Liver (tissue), 9 donors: Measurements from ENCODE around the gene CLEC20A. TPM values are rescaled to one million over a fixed set of nuclear protein-coding genes. Genes with fewer than 3 reads are reported as not detected.

Experiments used
- DNase-seq: peaks from one replicate; pipeline ENCODE4 v3.0.0-alpha.2; 2017; ENCODE audit warnings: low spot score
- H3K27ac ChIP-seq, 2 donors: one replicate each; pipeline ENCODE4 v1.7.0; 2013; ENCODE audit warnings: inconsistent platforms in 2 of 2, low read length in 2 of 2, control low read depth in 1 of 2, low read depth in 1 of 2, mild to moderate bottlenecking in 1 of 2
- H3K27me3 ChIP-seq, 4 donors: one replicate each; pipeline versions ENCODE4 v1.6.1 to v1.7.0; 2013; ENCODE audit warnings: low read length in 3 of 4, inconsistent platforms in 1 of 4, mild to moderate bottlenecking in 1 of 4, moderate library complexity in 1 of 4; ENCODE audit not compliant: control insufficient read depth in 4 of 4, insufficient read depth in 4 of 4
- H3K36me3 ChIP-seq, 4 donors: one replicate each; pipeline versions ENCODE4 v1.6.1 to v1.7.0; 2013; ENCODE audit warnings: low read length in 3 of 4, mild to moderate bottlenecking in 3 of 4, low read depth in 1 of 4, moderate library complexity in 1 of 4; ENCODE audit not compliant: control insufficient read depth in 4 of 4, insufficient read depth in 3 of 4
- H3K4me1 ChIP-seq, 4 donors: one replicate each; pipeline versions ENCODE4 v1.6.1 to v1.7.0; 2013; ENCODE audit warnings: low read length in 3 of 4, mild to moderate bottlenecking in 3 of 4, moderate library complexity in 1 of 4; ENCODE audit not compliant: control insufficient read depth in 4 of 4, insufficient read depth in 4 of 4
- H3K4me3 ChIP-seq, 3 donors: one replicate each; pipeline versions ENCODE4 v1.6.1 to v1.7.0; 2013; ENCODE audit warnings: low read length in 3 of 3, control low read depth in 1 of 3, low read depth in 1 of 3, mild to moderate bottlenecking in 1 of 3
- H3K9ac ChIP-seq, 2 donors: one replicate each; pipeline ENCODE4 v1.7.0; 2013; ENCODE audit warnings: low read length in 2 of 2, mild to moderate bottlenecking in 2 of 2, moderate library complexity in 2 of 2, control low read depth in 1 of 2, low read depth in 1 of 2
- H3K9me3 ChIP-seq, 4 donors: one replicate each; pipeline versions ENCODE4 v1.6.1 to v1.7.0; 2013; ENCODE audit warnings: low read length in 3 of 4; ENCODE audit not compliant: control insufficient read depth in 4 of 4
- EGR1 ChIP-seq, 2 donors: IDR thresholded peaks; 2 replicates each; pipeline ENCODE4 v1.6.1; 2016 to 2018; ENCODE audit warnings: antibody characterized with exemption in 2 of 2, low read depth in 2 of 2
- FOXA1 ChIP-seq: IDR thresholded peaks from 2 replicates; pipeline ENCODE4 v1.6.1; 2016; ENCODE audit warnings: antibody characterized with exemption
- FOXA2 ChIP-seq: IDR thresholded peaks from 2 replicates; pipeline ENCODE4 v1.6.1; 2016; ENCODE audit warnings: antibody characterized with exemption
- GABPA ChIP-seq, 2 donors: IDR thresholded peaks in 1 of 2; conservative IDR thresholded peaks in 1 of 2; 2 replicates each; pipeline ENCODE4 v1.6.1; 2016; ENCODE audit warnings: antibody characterized with exemption in 2 of 2, mild to moderate bottlenecking in 1 of 2, moderate library complexity in 1 of 2
- HNF4A ChIP-seq, 2 donors: conservative IDR thresholded peaks; 2 replicates each; pipeline ENCODE4 v1.6.1; 2016; ENCODE audit warnings: antibody characterized with exemption in 2 of 2, mild to moderate bottlenecking in 2 of 2
- HNF4G ChIP-seq: IDR thresholded peaks from 2 replicates; pipeline ENCODE4 v1.6.1; 2016; ENCODE audit warnings: antibody characterized with exemption
- JUND ChIP-seq, 2 donors: IDR thresholded peaks; 2 replicates each; pipeline ENCODE4 v1.6.1; 2016; ENCODE audit warnings: antibody characterized with exemption in 2 of 2
- NR2F2 ChIP-seq: IDR thresholded peaks from 2 replicates; pipeline ENCODE4 v1.6.1; 2016; ENCODE audit warnings: antibody characterized with exemption
- RAD21 ChIP-seq, 2 donors: IDR thresholded peaks; 2 replicates each; pipeline ENCODE4 v1.6.1; 2016; ENCODE audit warnings: antibody characterized with exemption in 2 of 2, mild to moderate bottlenecking in 2 of 2
- REST ChIP-seq: IDR thresholded peaks from 2 replicates; pipeline ENCODE4 v1.6.1; 2016; ENCODE audit warnings: antibody characterized with exemption, mild to moderate bottlenecking
- RXRA ChIP-seq, 2 donors: IDR thresholded peaks; 2 replicates each; pipeline ENCODE4 v1.6.1; 2017 to 2018; ENCODE audit warnings: antibody characterized with exemption in 2 of 2, mild to moderate bottlenecking in 1 of 2
- SP1 ChIP-seq: IDR thresholded peaks from 2 replicates; pipeline ENCODE4 v1.6.1; 2018; ENCODE audit warnings: antibody characterized with exemption, mild to moderate bottlenecking
- TAF1 ChIP-seq: conservative IDR thresholded peaks from 2 replicates; pipeline ENCODE4 v1.6.1; 2016; ENCODE audit warnings: antibody characterized with exemption, mild to moderate bottlenecking
- YY1 ChIP-seq: IDR thresholded peaks from 2 replicates; pipeline ENCODE4 v1.6.1; 2016; ENCODE audit warnings: antibody characterized with exemption, mild to moderate bottlenecking
- ZBTB33 ChIP-seq: IDR thresholded peaks from 2 replicates; pipeline ENCODE4 v1.6.1; 2016; ENCODE audit warnings: antibody characterized with exemption
- WGBS: extraction: QIAGEN DNeasy Blood & Tissue Kit; methylation state at CpG from one replicate; pipeline ENCODE4 v1.1.7; 2013; 5-methylcytosine and 5-hydroxymethylcytosine counted together
- polyA plus RNA-seq, 2 donors: library from polyadenylated mRNA; stranded (reverse) in 1 of 2; unstranded in 1 of 2; fragments of 200-250 nt in 1 of 2; fragments of >200 nt in 1 of 2; fragmentation: Nextera tagmentation in 1 of 2; extraction: Ambion mirVana in 1 of 2; gene quantifications; one replicate each; pipeline versions ENCODE4 v1.2.1 to v1.2.3, GENCODE V29; 2013 to 2015
- total RNA-seq, 2 donors: library from RNA; depleted of rRNA; stranded (reverse); fragments of >200 nt; gene quantifications; one replicate each; pipeline ENCODE4 v1.2.3, GENCODE V29; 2014
- TF ChIP-seq, protein P1 (sequence below): fragments of 150-350 bp; IDR thresholded peaks from 2 replicates; pipeline ENCODE4 v1.5.1; 2017; ENCODE audit warnings: improper control_type of control experiment, low read depth, low read length; ENCODE audit not compliant: missing input control
- TF ChIP-seq, protein P2 (sequence below): IDR thresholded peaks from 2 replicates; pipeline ENCODE4 v1.6.1; 2016; ENCODE audit warnings: antibody characterized with exemption
- TF ChIP-seq, protein P3 (sequence below): IDR thresholded peaks from 2 replicates; pipeline ENCODE4 v1.6.1; 2016; ENCODE audit warnings: antibody characterized with exemption
- donor health status: healthy.
- donor health status: healthy.
- donor health status: healthy.
- donor health status: healthy.
- donor health status: healthy.

CLEC20A gene
- total and polyA plus RNA-seq, 4 donors = 0.33 TPM; not detected in 3

- Histone ChIP-seq H3K4me3 (no peak overlapping the region), H3K9me3 (no peaks in the 10 kb centered on the region), H3K9ac (no peak overlapping the region), H3K4me1 (no peaks in the 10 kb centered on the region), H3K36me3 (no peaks in the 10 kb centered on the region), H3K27me3 (no peaks in the 10 kb centered on the region), H3K27ac (no peak overlapping the region)
- 90% methylated on average over 16 of the region's 16 CpGs for WGBS
- DNase-seq = no peak
- TF ChIP-seq RXRA (IDR thresholded peaks at IDR 0.05) (no peak), SP1 (no peak), HNF4A (conservative IDR thresholded peaks at IDR 0.05) (no peak), NR2F2 (no peak), FOXA2 (no peak), JUND (IDR thresholded peaks at IDR 0.05) (no peak), ZBTB33 (no peak), EGR1 (IDR thresholded peaks at IDR 0.05; ENCODE audit: low read depth in 2 of 2) (no peak), HNF4G (no peak), YY1 (no peak), REST (no peak), RAD21 (IDR thresholded peaks at IDR 0.05) (no peak), TAF1 (no peak), GABPA (IDR thresholded peaks at IDR 0.05 in 1 of 2, conservative IDR thresholded peaks at IDR 0.05 in 1 of 2) (no peak), FOXA1 (no peak)
- TF ChIP-seq, protein P1, sequence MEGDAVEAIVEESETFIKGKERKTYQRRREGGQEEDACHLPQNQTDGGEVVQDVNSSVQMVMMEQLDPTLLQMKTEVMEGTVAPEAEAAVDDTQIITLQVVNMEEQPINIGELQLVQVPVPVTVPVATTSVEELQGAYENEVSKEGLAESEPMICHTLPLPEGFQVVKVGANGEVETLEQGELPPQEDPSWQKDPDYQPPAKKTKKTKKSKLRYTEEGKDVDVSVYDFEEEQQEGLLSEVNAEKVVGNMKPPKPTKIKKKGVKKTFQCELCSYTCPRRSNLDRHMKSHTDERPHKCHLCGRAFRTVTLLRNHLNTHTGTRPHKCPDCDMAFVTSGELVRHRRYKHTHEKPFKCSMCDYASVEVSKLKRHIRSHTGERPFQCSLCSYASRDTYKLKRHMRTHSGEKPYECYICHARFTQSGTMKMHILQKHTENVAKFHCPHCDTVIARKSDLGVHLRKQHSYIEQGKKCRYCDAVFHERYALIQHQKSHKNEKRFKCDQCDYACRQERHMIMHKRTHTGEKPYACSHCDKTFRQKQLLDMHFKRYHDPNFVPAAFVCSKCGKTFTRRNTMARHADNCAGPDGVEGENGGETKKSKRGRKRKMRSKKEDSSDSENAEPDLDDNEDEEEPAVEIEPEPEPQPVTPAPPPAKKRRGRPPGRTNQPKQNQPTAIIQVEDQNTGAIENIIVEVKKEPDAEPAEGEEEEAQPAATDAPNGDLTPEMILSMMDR = no peak
- TF ChIP-seq, protein P2, sequence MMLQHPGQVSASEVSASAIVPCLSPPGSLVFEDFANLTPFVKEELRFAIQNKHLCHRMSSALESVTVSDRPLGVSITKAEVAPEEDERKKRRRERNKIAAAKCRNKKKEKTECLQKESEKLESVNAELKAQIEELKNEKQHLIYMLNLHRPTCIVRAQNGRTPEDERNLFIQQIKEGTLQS = no peak
- TF ChIP-seq, protein P3, sequence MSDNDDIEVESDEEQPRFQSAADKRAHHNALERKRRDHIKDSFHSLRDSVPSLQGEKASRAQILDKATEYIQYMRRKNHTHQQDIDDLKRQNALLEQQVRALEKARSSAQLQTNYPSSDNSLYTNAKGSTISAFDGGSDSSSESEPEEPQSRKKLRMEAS = no peak
These were observed 889 bp downstream of the CLEC20A start for GRCh38 chr1:178495741-178496409.
